Lung microvascular endothelial cell (primary cell): ENCODE measurements around the gene RNASE4. TPM values are rescaled to one million over a fixed set of nuclear protein-coding genes. Genes with fewer than 3 reads are reported as not detected.

Experiments used
- DNase-seq, 2 donors: peaks; one replicate each; pipeline versions ENCODE4 v3.0.0 to v3.0.0-alpha.2; 2010; ENCODE audit warnings: low read depth in 2 of 2
- total RNA-seq: library from RNA; depleted of rRNA; stranded (reverse); fragments of >200 nt; gene quantifications from 2 replicates; pipeline ENCODE4 v1.2.1, GENCODE V29; 2014

Gene RNASE4
- total RNA-seq, 1 donor from 2014 or later: 10.5 TPM

DNA sequence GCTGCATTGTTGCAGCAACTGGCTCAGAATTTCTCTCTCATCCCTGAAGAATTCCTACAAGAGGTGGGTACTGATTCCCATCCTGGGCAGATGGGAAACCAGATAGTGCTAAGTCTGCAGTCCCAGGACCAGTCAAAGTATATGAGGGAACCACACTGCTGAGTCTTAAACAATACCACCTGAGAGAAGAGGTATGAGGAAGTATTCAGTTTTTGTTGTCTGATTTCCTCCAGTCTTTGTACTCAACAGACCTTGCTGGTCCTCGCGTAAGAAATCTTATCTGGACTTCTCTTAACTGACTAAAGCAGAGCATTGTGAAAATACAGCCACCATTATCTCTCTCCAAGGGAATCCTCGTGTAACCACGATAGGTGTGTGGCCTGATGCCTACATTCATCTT, 57.8 kb downstream of the RNASE4 start:
- DNase-seq: no peak

DNA sequence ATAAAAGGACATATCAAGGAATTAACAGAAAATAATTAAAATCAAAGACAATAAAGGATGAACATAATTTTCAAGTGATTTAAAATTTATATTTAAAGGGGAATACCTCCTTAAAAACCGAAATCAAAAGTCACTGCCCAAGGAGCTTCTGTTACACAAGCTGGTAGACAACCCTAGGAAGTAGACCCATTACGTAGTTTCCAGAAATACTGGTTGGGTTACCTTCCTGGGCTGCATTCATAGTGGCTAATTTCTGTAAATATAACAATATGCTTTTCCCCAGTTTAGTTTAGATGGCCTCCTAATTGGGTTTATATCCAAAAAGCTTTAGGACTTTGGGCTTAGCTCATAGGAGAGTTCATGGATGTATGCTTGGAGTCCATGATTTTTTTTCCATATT, 59.2 kb downstream of the RNASE4 start:
- no peak for DNase-seq

GRCh38 chr14:20745571-20746358, 61.4 kb downstream of the RNASE4 start, which contains the start of gene EDDM3A:
EDDM3A (plus strand) TSS chr14:20745887; CDS start chr14:20747581, 1,694 bp downstream.
- no peak for DNase-seq

DNA sequence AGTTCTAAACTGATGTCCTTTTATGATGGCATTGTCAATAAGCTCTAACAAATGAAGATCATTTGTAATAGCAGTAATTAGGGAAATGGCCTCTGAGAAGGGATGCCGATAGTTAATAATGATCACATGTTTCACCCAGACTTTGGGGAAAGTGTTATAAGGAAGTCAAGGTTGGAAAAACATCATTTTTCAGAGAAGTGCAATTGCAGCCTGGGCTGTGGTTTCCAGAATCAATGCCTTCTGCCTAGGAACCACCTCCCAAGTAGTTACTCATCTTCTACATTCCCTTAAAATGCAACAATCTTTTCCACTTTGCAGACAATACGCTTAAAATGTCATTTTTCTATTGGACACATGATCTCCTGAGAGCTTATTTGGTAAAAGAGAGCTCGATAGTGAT, 62.2 kb downstream of the RNASE4 start:
- no peak for DNase-seq

DNA sequence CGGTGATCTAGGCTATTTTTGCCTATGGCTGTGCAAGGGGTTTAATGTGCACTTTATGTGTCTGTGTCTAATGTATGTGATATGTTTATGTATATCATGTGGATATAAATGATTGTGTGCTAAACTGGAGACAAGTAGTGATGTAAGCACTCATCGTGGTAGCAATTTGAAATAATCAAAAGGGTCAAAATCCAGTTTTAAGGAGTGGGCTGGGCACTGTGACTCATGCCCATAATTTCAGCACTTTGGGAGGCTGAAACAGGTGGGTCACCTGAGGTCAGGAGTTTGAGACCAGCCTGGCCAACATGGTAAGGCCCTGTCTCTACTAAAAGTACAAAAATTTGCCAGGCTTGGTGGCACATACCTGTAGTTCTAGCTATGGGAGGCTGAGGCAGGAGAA, 64.1 kb downstream of the RNASE4 start:
- DNase-seq: no peak

- DNase-seq: no peak
Measured at GRCh38 chr14:20750194-20750593, 65.8 kb downstream of the RNASE4 start.

Other genes starting within 250 kb of the RNASE4 start
- under 0.01 TPM in 2 replicates for gene KLHL33, start 248.4 kb upstream of the RNASE4 start, total RNA-seq
- 47.3 and 48.0 TPM in 2 replicates for gene OSGEP, start 229.7 kb upstream of the RNASE4 start, total RNA-seq
- 61.1 and 73.4 TPM in 2 replicates for gene APEX1, start 229.3 kb upstream of the RNASE4 start, total RNA-seq
- gene PIP4P1, start 223.1 kb upstream of the RNASE4 start, total RNA-seq: 18.7 and 23.4 TPM in 2 replicates
- 193 and 227 TPM in 2 replicates for gene PNP, start 215.2 kb upstream of the RNASE4 start, total RNA-seq
- gene RNASE10, start 179.0 kb upstream of the RNASE4 start, total RNA-seq: not detected in 2 replicates
- not detected in 2 replicates for gene RNASE9, start 123.5 kb upstream of the RNASE4 start, total RNA-seq
- gene RNASE11, start 96.6 kb upstream of the RNASE4 start, total RNA-seq: not detected in 2 replicates
- gene RNASE12, start 93.2 kb upstream of the RNASE4 start, total RNA-seq: not detected in 2 replicates
- gene OR6S1, start 42.9 kb upstream of the RNASE4 start, total RNA-seq: not detected in 2 replicates
- gene ANG, start 4.2 kb downstream of the RNASE4 start, total RNA-seq: 5.2 and 7.2 TPM in 2 replicates
- not detected in 2 replicates for gene EDDM3A, start 61.3 kb downstream of the RNASE4 start, total RNA-seq
- not detected in 2 replicates for gene EDDM3B, start 83.8 kb downstream of the RNASE4 start, total RNA-seq
- gene RNASE6, start 96.7 kb downstream of the RNASE4 start, total RNA-seq: not detected in 2 replicates
- gene RNASE1, start 118.3 kb downstream of the RNASE4 start, total RNA-seq: 4.6 and 14.6 TPM in 2 replicates
- not detected in 2 replicates for gene RNASE3, start 206.8 kb downstream of the RNASE4 start, total RNA-seq